GM23338 (cell line): ENCODE results near the gene FGG. TPM values are rescaled to one million over a fixed set of nuclear protein-coding genes. Genes with fewer than 3 reads are reported as not detected.

Experiments used
- ATAC-seq: fragments of 200-7000 bp; cut with Tn5 transposase; 3 replicates; pipeline ENCODE4 v1.9.1; 2020
- DNase-seq: peaks from one replicate; pipeline ENCODE4 v3.0.0-alpha.2; 2015; ENCODE audit warnings: low spot score
- H2AFZ ChIP-seq: fragments of 200-600 bp; sonication (generic); 2 replicates; pipeline ENCODE4 v1.8.0; 2016; ENCODE audit warnings: antibody characterized with exemption, mild to moderate bottlenecking, moderate library complexity
- H3F3A ChIP-seq: fragments of 200-600 bp; sonication (generic); replicated peaks from 2 replicates; pipeline ENCODE4 v1.8.0; 2017; ENCODE audit warnings: antibody characterized with exemption, mixed run types, low read depth
- H3K27ac ChIP-seq: fragments of 200-600 bp; sonication (generic); 2 replicates; pipeline ENCODE4 v1.6.1; 2016; ENCODE audit warnings: low read depth
- H3K27me3 ChIP-seq: fragments of 200-600 bp; sonication (generic); 2 replicates; pipeline ENCODE4 v1.8.0; 2016; ENCODE audit warnings: mild to moderate bottlenecking, mixed run types, moderate library complexity; ENCODE audit not compliant: insufficient read depth
- H3K36me3 ChIP-seq: fragments of 200-600 bp; sonication (generic); 2 replicates; pipeline ENCODE4 v1.8.0; 2016; ENCODE audit warnings: mild to moderate bottlenecking; ENCODE audit not compliant: insufficient read depth
- H3K4me1 ChIP-seq: fragments of 200-600 bp; sonication (generic); 2 replicates; pipeline ENCODE4 v1.8.0; 2016; ENCODE audit warnings: mild to moderate bottlenecking, moderate library complexity; ENCODE audit not compliant: insufficient read depth
- H3K4me2 ChIP-seq: fragments of 200-600 bp; sonication (generic); 2 replicates; pipeline ENCODE4 v1.7.1; 2017; ENCODE audit warnings: mixed run types
- H3K4me3 ChIP-seq: fragments of 200-600 bp; sonication (generic); 2 replicates; pipeline ENCODE4 v1.6.1; 2016; ENCODE audit warnings: mixed run types
- H3K79me2 ChIP-seq: fragments of 200-600 bp; sonication (generic); replicated peaks from 2 replicates; pipeline ENCODE4 v1.8.0; 2017; ENCODE audit warnings: mild to moderate bottlenecking; ENCODE audit not compliant: insufficient read depth
- H3K9me2 ChIP-seq: fragments of 200-600 bp; sonication (generic); 2 replicates; pipeline ENCODE4 v1.8.0; 2017; ENCODE audit not compliant: insufficient read depth
- H4K20me1 ChIP-seq: fragments of 200-600 bp; sonication (generic); replicated peaks from 2 replicates; pipeline ENCODE4 v1.8.0; 2017; ENCODE audit warnings: mild to moderate bottlenecking; ENCODE audit not compliant: insufficient read depth
- H3K27ac Mint-ChIP-seq: 2 replicates; pipeline ENCODE4 v1.8.0; 2020; ENCODE audit warnings: inconsistent platforms, mild to moderate bottlenecking, moderate library complexity, mixed read lengths
- H3K27me3 Mint-ChIP-seq: 3 replicates; pipeline ENCODE4 v1.8.0; 2022; ENCODE audit warnings: low read depth, mild to moderate bottlenecking, moderate library complexity, mixed read lengths, inconsistent platforms; ENCODE audit not compliant: insufficient read depth, poor library complexity
- H3K36me3 Mint-ChIP-seq: 3 replicates; pipeline ENCODE4 v1.8.0; 2021; ENCODE audit warnings: low read depth, mild to moderate bottlenecking, inconsistent platforms, moderate library complexity, mixed read lengths
- H3K4me1 Mint-ChIP-seq: 3 replicates; pipeline ENCODE4 v1.8.0; 2020; ENCODE audit warnings: mild to moderate bottlenecking, inconsistent platforms, mixed read lengths
- H3K4me3 Mint-ChIP-seq: 3 replicates; pipeline ENCODE4 v1.8.0; 2021; ENCODE audit warnings: moderate library complexity, mild to moderate bottlenecking, inconsistent platforms, mixed read lengths
- H3K9me3 Mint-ChIP-seq: 3 replicates; pipeline ENCODE4 v1.8.0; 2020; ENCODE audit warnings: moderate library complexity, mild to moderate bottlenecking, inconsistent platforms, mixed read lengths
- CTCF ChIP-seq, 2 experiments: fragments of 200-600 bp in 1 of 2; sonication (generic) in 1 of 2; conservative IDR thresholded peaks; 2 replicates each; pipeline versions ENCODE4 v1.5.1 to v1.6.1; 2016 to 2017; ENCODE audit warnings: antibody characterized with exemption in 2 of 2, low read depth in 2 of 2, mild to moderate bottlenecking in 2 of 2, moderate library complexity in 1 of 2
- EZH2 ChIP-seq: fragments of 200-600 bp; sonication (generic); IDR thresholded peaks from one replicate; pipeline ENCODE4 v1.8.0; 2017; ENCODE audit warnings: antibody characterized with exemption, mild to moderate bottlenecking, low read depth; ENCODE audit not compliant: unreplicated experiment
- REST ChIP-seq: IDR thresholded peaks from one replicate; pipeline ENCODE4 v1.6.1; 2018; ENCODE audit warnings: antibody characterized with exemption; ENCODE audit not compliant: unreplicated experiment
- STAT1 ChIP-seq: IDR thresholded peaks from one replicate; pipeline ENCODE4 v1.6.1; 2016; ENCODE audit warnings: antibody characterized with exemption; ENCODE audit not compliant: unreplicated experiment
- polyA plus RNA-seq: library from polyadenylated mRNA; unstranded; fragments of >200 nt; fragmentation: Nextera tagmentation; extraction: Ambion mirVana; gene quantifications from 2 replicates; pipeline ENCODE4 v1.2.1, GENCODE V29; 2016
- total RNA-seq: library from RNA; depleted of rRNA; stranded (reverse); fragments of >200 nt; shearing (Covaris generic); gene quantifications from 2 replicates; pipeline ENCODE4 v1.2.3, GENCODE V29; 2014

FGG gene
- total and polyA plus RNA-seq, 2 experiments from 2014 or later: not detected

- no peaks in the 10 kb centered on the region for H3K9me3 Mint-ChIP-seq
- ATAC-seq: peak; percentile 97
- H3K4me2 ChIP-seq: peak overlapping the region; percentile 92
- H3K79me2 ChIP-seq: no peaks in the 10 kb centered on the region
- peaks cover 7% of the 10 kb centered on the region for H3K27me3 Mint-ChIP-seq
- H3K4me1 Mint-ChIP-seq: peaks cover 2% of the 10 kb centered on the region; the same call in 2 of the 3 replicates
- H3K27ac Mint-ChIP-seq: no peak overlapping the region
- no peaks in the 10 kb centered on the region for H4K20me1 ChIP-seq
- H3K4me3 Mint-ChIP-seq: no peak overlapping the region; the same call in 2 of the 3 replicates
- H3K36me3 ChIP-seq: no peaks in the 10 kb centered on the region
- DNase-seq: peak; percentile 91
- peaks cover 11% of the 10 kb centered on the region for H3K4me1 ChIP-seq
- no peaks in the 10 kb centered on the region for H3K36me3 Mint-ChIP-seq
- H3F3A ChIP-seq: no peaks in the 10 kb centered on the region
- H3K27me3 ChIP-seq: peaks cover 38% of the 10 kb centered on the region
- peaks cover 4% of the 10 kb centered on the region; the same call in 1 of the 2 replicates for H3K9me2 ChIP-seq
- H2AFZ ChIP-seq: peak overlapping the region; percentile 99
- H3K4me3 ChIP-seq: peak overlapping the region; percentile 74
- H3K27ac ChIP-seq: no peak overlapping the region
- TF ChIP-seq CTCF (conservative IDR thresholded peaks at IDR 0.05; ENCODE audit: low read depth in 2 of 2) (peak; percentile 58 to 82), STAT1 (no peak)
These were observed 14.5 kb upstream of the FGG start for GRCh38 chr4:154626793-154627484.

- Mint-ChIP-seq H3K27ac (no peak overlapping the region), H3K27me3 (peaks cover 7% of the 10 kb centered on the region), H3K4me1 (no peaks in the 10 kb centered on the region; the same call in 2 of the 3 replicates), H3K4me3 (no peak overlapping the region; the same call in 2 of the 3 replicates), H3K9me3 (no peaks in the 10 kb centered on the region; the same call in 2 of the 3 replicates), H3K36me3 (no peaks in the 10 kb centered on the region)
- H3K36me3 ChIP-seq: no peaks in the 10 kb centered on the region
- H3K27ac ChIP-seq: no peak overlapping the region
- DNase-seq (no peak), ATAC-seq (no peak)
- H3K4me2 ChIP-seq: peak overlapping the region; percentile 92
- TF ChIP-seq EZH2: no peak
- TF ChIP-seq REST: no peak
- no peaks in the 10 kb centered on the region for H3K79me2 ChIP-seq
- peaks cover 4% of the 10 kb centered on the region; the same call in 1 of the 2 replicates for H3K9me2 ChIP-seq
- H4K20me1 ChIP-seq: no peaks in the 10 kb centered on the region
- peak overlapping the region; percentile 89 for H2AFZ ChIP-seq
- H3F3A ChIP-seq: no peaks in the 10 kb centered on the region
- H3K27me3 ChIP-seq: peaks cover 38% of the 10 kb centered on the region
- peaks cover 11% of the 10 kb centered on the region for H3K4me1 ChIP-seq
- H3K4me3 ChIP-seq: peak overlapping the region; percentile 74; the same call in 1 of the 2 replicates
These were observed 13.5 kb upstream of the FGG start for GRCh38 chr4:154625971-154626370.
